NCI-H345 (cell line): ENCODE results near the gene MARK4.
"Not testable (repeated sequence)": the region's sequence is repeated elsewhere in the genome, so short reads cannot be mapped to it uniquely, and the experiment has no call there.

ENCODE experiments used
- DNase-seq: peaks from one replicate; lab custom pipeline; 2025; lab: John Stamatoyannopoulos, UW

The MARK4 gene

GRCh38 chr19:45250832-45251451, at the start of gene MARK4:
TSS of gene MARK4 (plus strand) at chr19:45251271. CDS start at chr19:45251589, 318 bp downstream.
- DNase-seq: peak; percentile 49

- DNase-seq: no peak
Observed at GRCh38 chr19:45202637-45203036, 48.4 kb upstream of the MARK4 start.

- no peak for DNase-seq
Observed at GRCh38 chr19:45205810-45206209, 45.3 kb upstream of the MARK4 start.

- no peak for DNase-seq
Observed at GRCh38 chr19:45206328-45206727, 44.7 kb upstream of the MARK4 start.

GRCh38 chr19:45211751-45212381, 39.2 kb upstream of the MARK4 start:
- no peak for DNase-seq

GRCh38 chr19:45213031-45213430, 38.0 kb upstream of the MARK4 start:
- DNase-seq: no peak

GRCh38 chr19:45215391-45216191, 35.5 kb upstream of the MARK4 start:
- no peak for DNase-seq

GRCh38 chr19:45216667-45217066, 34.4 kb upstream of the MARK4 start:
- DNase-seq: no peak

GRCh38 chr19:45217193-45217956, 33.7 kb upstream of the MARK4 start:
- no peak for DNase-seq

- no peak for DNase-seq
Observed at GRCh38 chr19:45217957-45218334, 33.1 kb upstream of the MARK4 start.

GRCh38 chr19:45218426-45218825, 32.6 kb upstream of the MARK4 start:
- DNase-seq: no peak

GRCh38 chr19:45218911-45219743, 31.9 kb upstream of the MARK4 start:
- DNase-seq: no peak

- no peak for DNase-seq
Observed at GRCh38 chr19:45222724-45223123, 28.3 kb upstream of the MARK4 start.

- DNase-seq: no peak
Observed at GRCh38 chr19:45223879-45224278, 27.2 kb upstream of the MARK4 start.

GRCh38 chr19:45224645-45225044, 26.4 kb upstream of the MARK4 start:
- DNase-seq: no peak

GRCh38 chr19:45229056-45229455, 22.0 kb upstream of the MARK4 start:
- not testable (repeated sequence) for DNase-seq

- no peak for DNase-seq
Observed at GRCh38 chr19:45231891-45232290, 19.2 kb upstream of the MARK4 start.

GRCh38 chr19:45234089-45234869, 16.8 kb upstream of the MARK4 start:
- DNase-seq: no peak

GRCh38 chr19:45235485-45235884, 15.6 kb upstream of the MARK4 start:
- no peak for DNase-seq

- no peak for DNase-seq
Observed at GRCh38 chr19:45238556-45238955, 12.5 kb upstream of the MARK4 start.
